Sigmoid colon (tissue), 7 donors: ENCODE data around the gene TPPP3. TPM values are rescaled to one million over a fixed set of nuclear protein-coding genes. Genes with fewer than 3 reads are reported as not detected.
"Not testable (repeated sequence)": the region's sequence is repeated elsewhere in the genome, so short reads cannot be mapped to it uniquely, and the experiment has no call there.

Source experiments
- DNase-seq: peaks from one replicate; pipeline ENCODE4 v3.0.0-alpha.2; 2019
- H3K27ac ChIP-seq, 4 donors: fragments of 200-600 bp; sonication (generic); one replicate each; pipeline ENCODE4 v1.5.1; 2016 to 2019; ENCODE audit warnings: mild to moderate bottlenecking in 1 of 4
- H3K27me3 ChIP-seq, 3 donors: fragments of 200-600 bp; sonication (generic); one replicate each; pipeline ENCODE4 v1.5.1; 2019; ENCODE audit warnings: mild to moderate bottlenecking in 1 of 3
- H3K36me3 ChIP-seq, 4 donors: fragments of 200-600 bp; sonication (generic); one replicate each; pipeline ENCODE4 v1.5.1; 2016 to 2019
- H3K4me1 ChIP-seq, 4 donors: fragments of 200-600 bp; sonication (generic); one replicate each; pipeline ENCODE4 v1.5.1; 2017 to 2019
- H3K4me3 ChIP-seq, 4 donors: fragments of 200-600 bp; sonication (generic); one replicate each; pipeline ENCODE4 v1.5.1; 2017 to 2019; ENCODE audit warnings: mild to moderate bottlenecking in 2 of 4, moderate library complexity in 1 of 4
- H3K9me3 ChIP-seq, 4 donors: fragments of 200-600 bp in 3 of 4; sonication (generic) in 3 of 4; one replicate each; pipeline versions ENCODE4 v1.5.1 to v1.6.1; 2013 to 2019
- CTCF ChIP-seq, 4 experiments: fragments of 450-650 bp in 3 of 4; fragments of 200-600 bp in 1 of 4; IDR thresholded peaks; one replicate each; pipeline ENCODE4 v1.5.1; 2016 to 2019; ENCODE audit warnings: antibody characterized with exemption in 4 of 4, mild to moderate bottlenecking in 3 of 4, moderate library complexity in 2 of 4
- EP300 ChIP-seq, 4 donors: sonication (generic); formaldehyde crosslinking; IDR thresholded peaks; one replicate each; pipeline ENCODE4 v1.6.1; 2017; ENCODE audit warnings: antibody characterized with exemption in 4 of 4
- POLR2A ChIP-seq, 2 donors: fragments of 450-650 bp; IDR thresholded peaks; one replicate each; pipeline ENCODE4 v1.6.1; 2016; ENCODE audit warnings: antibody characterized with exemption in 2 of 2, mild to moderate bottlenecking in 2 of 2, moderate library complexity in 2 of 2
- POLR2AphosphoS5 ChIP-seq, 4 donors: sonication (generic); formaldehyde crosslinking; IDR thresholded peaks; one replicate each; pipeline ENCODE4 v1.6.1; 2017; ENCODE audit warnings: antibody characterized with exemption in 4 of 4
- WGBS, 2 donors: extraction: QIAGEN DNeasy Blood & Tissue Kit; methylation state at CpG; one replicate each; pipeline ENCODE4 v1.1.7; 2013; 5-methylcytosine and 5-hydroxymethylcytosine counted together
- intact Hi-C: fragments of 100-400 bp; cut with DNase I; formaldehyde crosslinking; loops from one replicate; pipeline ENCODE4 v1.15.1; 2023
- polyA plus RNA-seq, 3 donors: library from polyadenylated mRNA; stranded (reverse); fragments of 200-250 nt; gene quantifications; one replicate each; pipeline ENCODE4 v1.2.3, GENCODE V29; 2013
- total RNA-seq, 4 donors: library from RNA; depleted of rRNA; stranded (reverse); fragments of >200 nt; gene quantifications; one replicate each; pipeline ENCODE4 v1.1.0, GENCODE V29; 2016
- donor health status: healthy with polysubstance abuse.
- donor health status: Bipolar disorder and iron deficiency.
- donor health status: healthy.

The TPPP3 gene
- total and polyA plus RNA-seq, 7 donors = 2.4 to 27.4 (median 13.6) TPM

GRCh38 chr16:67356396-67356795 is 36.9 kb downstream of the TPPP3 start:
- no peak for DNase-seq
- Histone ChIP-seq H3K9me3 (no peaks in the 10 kb centered on the region), H3K27me3 (no peaks in the 10 kb centered on the region), H3K4me3 (no peak overlapping the region), H3K4me1 (no peaks in the 10 kb centered on the region), H3K27ac (no peak overlapping the region), H3K36me3 (no peaks in the 10 kb centered on the region)
- 62 to 81% methylated on average over 3 of the region's 3 CpGs for WGBS, 2 donors
- intact Hi-C loops = no loop called here
- TF ChIP-seq EP300 (IDR thresholded peaks at IDR 0.05) (no peak), CTCF (IDR thresholded peaks at IDR 0.05) (no peak), POLR2A (IDR thresholded peaks at IDR 0.05) (no peak), POLR2AphosphoS5 (IDR thresholded peaks at IDR 0.05) (no peak)

- H3K27me3 ChIP-seq, H3K4me1 ChIP-seq, DNase-seq, H3K9me3 ChIP-seq, H3K4me3 ChIP-seq, H3K36me3 ChIP-seq, H3K27ac ChIP-seq, intact Hi-C loops: not testable (repeated sequence)
- 94 to 97% methylated on average over 3 of the region's 3 CpGs for WGBS, 2 donors
Observed at GRCh38 chr16:67352463-67352862, 40.8 kb downstream of the TPPP3 start.

GRCh38 chr16:67350324-67350723 is 43.0 kb downstream of the TPPP3 start:
- no peak overlapping the region for H3K4me3 ChIP-seq
- no peaks in the 10 kb centered on the region for H3K36me3 ChIP-seq
- DNase-seq = no peak
- no peaks in the 10 kb centered on the region for H3K4me1 ChIP-seq
- TF ChIP-seq EP300 (IDR thresholded peaks at IDR 0.05) (no peak), CTCF (IDR thresholded peaks at IDR 0.05) (no peak)
- H3K27ac ChIP-seq = no peak overlapping the region
- H3K9me3 ChIP-seq = no peaks in the 10 kb centered on the region
- 98 to 99% methylated on average over 1 of the region's 1 CpG for WGBS, 2 donors
- intact Hi-C loops = no loop called here
- H3K27me3 ChIP-seq = no peaks in the 10 kb centered on the region

GRCh38 chr16:67349172-67349571 is 44.1 kb downstream of the TPPP3 start:
- H3K4me3 ChIP-seq = no peak overlapping the region
- no peak overlapping the region for H3K27ac ChIP-seq
- H3K4me1 ChIP-seq = no peaks in the 10 kb centered on the region
- intact Hi-C loops = no loop called here
- TF ChIP-seq CTCF (IDR thresholded peaks at IDR 0.05) = no peak
- TF ChIP-seq POLR2AphosphoS5 (IDR thresholded peaks at IDR 0.05) = no peak
- no peak for TF ChIP-seq EP300 (IDR thresholded peaks at IDR 0.05)
- no peak for TF ChIP-seq POLR2A (IDR thresholded peaks at IDR 0.05)
- DNase-seq = no peak
- no peaks in the 10 kb centered on the region for H3K27me3 ChIP-seq
- no peaks in the 10 kb centered on the region for H3K36me3 ChIP-seq
- H3K9me3 ChIP-seq = no peaks in the 10 kb centered on the region

GRCh38 chr16:67346341-67346740 is 47.0 kb downstream of the TPPP3 start:
- WGBS, 2 donors = 41 to 74% methylated on average over 3 of the region's 3 CpGs
- intact Hi-C loops = no loop called here
- H3K4me3 ChIP-seq = no peak overlapping the region
- H3K9me3 ChIP-seq = no peaks in the 10 kb centered on the region
- H3K4me1 ChIP-seq = no peaks in the 10 kb centered on the region
- H3K36me3 ChIP-seq = no peaks in the 10 kb centered on the region
- DNase-seq = no peak
- H3K27me3 ChIP-seq = no peaks in the 10 kb centered on the region
- TF ChIP-seq POLR2A (IDR thresholded peaks at IDR 0.05) (no peak), CTCF (IDR thresholded peaks at IDR 0.05) (no peak), POLR2AphosphoS5 (IDR thresholded peaks at IDR 0.05) (no peak), EP300 (IDR thresholded peaks at IDR 0.05) (no peak)
- no peak overlapping the region for H3K27ac ChIP-seq
